Ishikawa (cell line): ENCODE measurements around the gene ADGRD2.

Experiments
- CEBPB ChIP-seq: IDR thresholded peaks from 2 replicates; pipeline ENCODE4 v1.6.1; 2012
- CREB1 ChIP-seq: IDR thresholded peaks from 2 replicates; pipeline ENCODE4 v1.6.1; 2012; ENCODE audit warnings: low read depth
- EP300 ChIP-seq: IDR thresholded peaks from 2 replicates; pipeline ENCODE4 v1.6.1; 2012; ENCODE audit warnings: borderline replicate concordance
- RAD21 ChIP-seq: IDR thresholded peaks from 2 replicates; pipeline ENCODE4 v1.6.1; 2012; ENCODE audit warnings: low read depth
- TAF1 ChIP-seq: IDR thresholded peaks from 2 replicates; pipeline ENCODE4 v1.6.1; 2012; ENCODE audit warnings: low read depth, mild to moderate bottlenecking
- TEAD4 ChIP-seq: IDR thresholded peaks from 2 replicates; pipeline ENCODE4 v1.6.1; 2012
- YY1 ChIP-seq: IDR thresholded peaks from 2 replicates; pipeline ENCODE4 v1.6.1; 2012; ENCODE audit warnings: low read depth
- TF ChIP-seq, protein P1 (sequence below): IDR thresholded peaks from 2 replicates; pipeline ENCODE4 v1.6.1; 2012
- TF ChIP-seq, protein P2 (sequence below): IDR thresholded peaks from 2 replicates; pipeline ENCODE4 v1.6.1; 2012

DNA sequence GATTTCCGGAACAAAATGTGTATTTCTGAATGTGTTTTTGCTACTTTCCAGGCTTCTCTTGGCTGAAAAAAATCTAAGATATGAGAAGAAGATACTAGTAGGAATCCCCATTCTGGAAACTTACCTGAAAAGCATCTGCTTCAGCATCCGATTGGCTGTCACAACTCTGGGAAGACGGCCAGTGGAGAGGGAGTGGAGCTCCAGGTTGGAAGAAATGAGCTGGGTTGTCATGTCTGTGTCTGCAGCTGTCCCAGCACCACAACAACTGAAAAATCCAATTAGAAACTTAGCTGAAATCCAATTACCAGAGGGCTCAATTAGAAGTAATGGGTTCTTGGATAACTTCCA is 38.0 kb upstream of the ADGRD2 start:
- TF ChIP-seq RAD21: no peak
- TF ChIP-seq YY1: no peak
- no peak for TF ChIP-seq CREB1
- no peak for TF ChIP-seq EP300
- TF ChIP-seq, protein P1, sequence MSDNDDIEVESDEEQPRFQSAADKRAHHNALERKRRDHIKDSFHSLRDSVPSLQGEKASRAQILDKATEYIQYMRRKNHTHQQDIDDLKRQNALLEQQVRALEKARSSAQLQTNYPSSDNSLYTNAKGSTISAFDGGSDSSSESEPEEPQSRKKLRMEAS: no peak
- no peak for TF ChIP-seq CEBPB
- TF ChIP-seq TAF1: no peak
- no peak for TF ChIP-seq TEAD4
- TF ChIP-seq, protein P2, sequence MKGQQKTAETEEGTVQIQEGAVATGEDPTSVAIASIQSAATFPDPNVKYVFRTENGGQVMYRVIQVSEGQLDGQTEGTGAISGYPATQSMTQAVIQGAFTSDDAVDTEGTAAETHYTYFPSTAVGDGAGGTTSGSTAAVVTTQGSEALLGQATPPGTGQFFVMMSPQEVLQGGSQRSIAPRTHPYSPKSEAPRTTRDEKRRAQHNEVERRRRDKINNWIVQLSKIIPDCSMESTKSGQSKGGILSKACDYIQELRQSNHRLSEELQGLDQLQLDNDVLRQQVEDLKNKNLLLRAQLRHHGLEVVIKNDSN: no peak
